ENCODE results near the gene CLEC11A.

CLEC11A gene

GRCh38 chr19:50705422-50706019 lies 17.6 kb upstream of the CLEC11A start:
- DNase-seq, result no peak

- no peak for DNase-seq
Measured at GRCh38 chr19:50706387-50706786, 16.8 kb upstream of the CLEC11A start.

- no peak for DNase-seq
Measured at GRCh38 chr19:50708179-50708879, 14.8 kb upstream of the CLEC11A start.

GRCh38 chr19:50710094-50710493 lies 13.1 kb upstream of the CLEC11A start:
- no peak for DNase-seq

- no peak for DNase-seq
Measured at GRCh38 chr19:50710612-50711011, 12.6 kb upstream of the CLEC11A start.

GRCh38 chr19:50711196-50711595 lies 12.0 kb upstream of the CLEC11A start:
- DNase-seq, result no peak

GRCh38 chr19:50711805-50712204 lies 11.4 kb upstream of the CLEC11A start:
- no peak for DNase-seq

- no peak for DNase-seq
Measured at GRCh38 chr19:50712833-50713232, 10.3 kb upstream of the CLEC11A start.

GRCh38 chr19:50713556-50714236 lies 9.5 kb upstream of the CLEC11A start:
- DNase-seq, result no peak

GRCh38 chr19:50716178-50717025 lies 6.8 kb upstream of the CLEC11A start:
- no peak for DNase-seq

- no peak for DNase-seq
Measured at GRCh38 chr19:50717026-50717723, 6.0 kb upstream of the CLEC11A start.

GRCh38 chr19:50717891-50718254 lies 5.3 kb upstream of the CLEC11A start:
- DNase-seq, result no peak

- DNase-seq, result no peak
Measured at GRCh38 chr19:50718255-50719118, 4.7 kb upstream of the CLEC11A start.

GRCh38 chr19:50719119-50719435 lies 4.1 kb upstream of the CLEC11A start:
- DNase-seq, result no peak

GRCh38 chr19:50719566-50719965 lies 3.6 kb upstream of the CLEC11A start, which contains the start of gene SHANK1:
SHANK1 (minus strand) TSS chr19:50719802; CDS start chr19:50716919, 2,883 bp downstream.
- no peak for DNase-seq

GRCh38 chr19:50720181-50720920 lies 2.8 kb upstream of the CLEC11A start:
- DNase-seq, result no peak

GRCh38 chr19:50720921-50721381 lies 2.2 kb upstream of the CLEC11A start:
- no peak for DNase-seq

- DNase-seq, result no peak
Measured at GRCh38 chr19:50721441-50722137, 1.6 kb upstream of the CLEC11A start.

GRCh38 chr19:50722201-50723013 lies 757 bp upstream of the CLEC11A start:
- no peak for DNase-seq
